HUES48 (cell line): Measurements from ENCODE around the gene STON1.
"Not testable (repeated sequence)": the region's sequence is repeated elsewhere in the genome, so short reads cannot be mapped to it uniquely, and the experiment has no call there.

ENCODE experiments used
- H3K27ac ChIP-seq: one replicate; pipeline ENCODE4 v1.7.0; 2013; ENCODE audit warnings: low read depth, low read length, inconsistent platforms
- H3K27me3 ChIP-seq: 2 replicates; pipeline ENCODE4 v1.6.1; 2013; ENCODE audit warnings: mild to moderate bottlenecking, low read length; ENCODE audit not compliant: control insufficient read depth, insufficient read depth
- H3K36me3 ChIP-seq: 2 replicates; pipeline ENCODE4 v1.6.1; 2013; ENCODE audit warnings: low read length; ENCODE audit not compliant: control insufficient read depth, insufficient read depth
- H3K4me1 ChIP-seq: 2 replicates; pipeline ENCODE4 v1.6.1; 2013; ENCODE audit warnings: mild to moderate bottlenecking, low read length; ENCODE audit not compliant: control insufficient read depth, insufficient read depth
- H3K4me3 ChIP-seq: 2 replicates; pipeline ENCODE4 v1.5.1; 2013; ENCODE audit warnings: mild to moderate bottlenecking, low read depth, low read length
- H3K9ac ChIP-seq: 2 replicates; pipeline ENCODE4 v1.6.1; 2013; ENCODE audit warnings: mild to moderate bottlenecking, low read depth, low read length, moderate library complexity
- H3K9me3 ChIP-seq: 2 replicates; pipeline ENCODE4 v1.6.1; 2013; ENCODE audit warnings: low read length; ENCODE audit not compliant: control insufficient read depth, insufficient read depth

Gene STON1

GRCh38 chr2:48592067-48592466, 62.1 kb downstream of the STON1 start:
- H3K36me3 ChIP-seq, result no peaks in the 10 kb centered on the region
- no peaks in the 10 kb centered on the region for H3K9me3 ChIP-seq
- H3K27ac ChIP-seq, result no peak overlapping the region
- 0 out of 2 replicates have a peak, but pooled peaks cover 4% of the 10 kb centered on the region for H3K4me1 ChIP-seq
- H3K4me3 ChIP-seq, result no peak overlapping the region
- no peak overlapping the region for H3K9ac ChIP-seq
- H3K27me3 ChIP-seq, result no peaks in the 10 kb centered on the region

DNA sequence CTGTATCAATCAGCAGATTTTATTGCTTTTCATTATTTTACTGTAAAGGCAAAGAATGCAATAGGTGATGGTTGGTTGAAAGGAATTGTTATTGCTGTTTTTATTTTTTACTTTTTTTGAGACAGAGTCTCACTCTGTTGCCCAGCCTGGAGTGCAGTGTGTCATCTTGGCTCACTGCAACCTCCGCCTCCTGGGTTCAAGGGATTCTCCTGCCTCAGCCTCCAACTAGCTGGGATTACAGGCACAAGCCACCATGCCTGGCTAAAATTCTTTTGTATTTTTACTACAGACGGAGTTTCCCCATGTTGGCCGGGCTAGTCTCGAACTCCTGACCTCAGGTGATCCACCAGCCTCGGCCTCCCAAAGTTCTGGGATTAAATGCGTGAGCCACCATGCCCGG, 66.8 kb downstream of the STON1 start:
- H3K4me3 ChIP-seq, H3K27ac ChIP-seq, H3K4me1 ChIP-seq, H3K9ac ChIP-seq, H3K9me3 ChIP-seq, H3K27me3 ChIP-seq, H3K36me3 ChIP-seq: not testable (repeated sequence)

GRCh38 chr2:48597492-48597891, 67.5 kb downstream of the STON1 start:
- no peaks in the 10 kb centered on the region for H3K4me1 ChIP-seq
- H3K27me3 ChIP-seq, result no peaks in the 10 kb centered on the region
- no peak overlapping the region for H3K27ac ChIP-seq
- H3K4me3 ChIP-seq, result no peak overlapping the region
- no peaks in the 10 kb centered on the region for H3K36me3 ChIP-seq
- H3K9ac ChIP-seq, result no peak overlapping the region
- no peaks in the 10 kb centered on the region for H3K9me3 ChIP-seq

GRCh38 chr2:48600204-48600813, 70.4 kb downstream of the STON1 start:
- Histone ChIP-seq H3K27me3 (no peaks in the 10 kb centered on the region), H3K9me3 (no peaks in the 10 kb centered on the region), H3K9ac (no peak overlapping the region), H3K4me3 (no peak overlapping the region), H3K36me3 (no peaks in the 10 kb centered on the region), H3K4me1 (no peaks in the 10 kb centered on the region), H3K27ac (no peak overlapping the region)

- H3K27ac ChIP-seq, result no peak overlapping the region
- no peak overlapping the region for H3K9ac ChIP-seq
- H3K36me3 ChIP-seq, result no peaks in the 10 kb centered on the region
- H3K27me3 ChIP-seq, result no peaks in the 10 kb centered on the region
- no peaks in the 10 kb centered on the region for H3K4me1 ChIP-seq
- no peaks in the 10 kb centered on the region for H3K9me3 ChIP-seq
- no peak overlapping the region for H3K4me3 ChIP-seq
These were observed 71.0 kb downstream of the STON1 start for GRCh38 chr2:48600917-48601316.

- no peak overlapping the region for H3K27ac ChIP-seq
These were observed 71.4 kb downstream of the STON1 start for GRCh38 chr2:48601349-48601748.

DNA sequence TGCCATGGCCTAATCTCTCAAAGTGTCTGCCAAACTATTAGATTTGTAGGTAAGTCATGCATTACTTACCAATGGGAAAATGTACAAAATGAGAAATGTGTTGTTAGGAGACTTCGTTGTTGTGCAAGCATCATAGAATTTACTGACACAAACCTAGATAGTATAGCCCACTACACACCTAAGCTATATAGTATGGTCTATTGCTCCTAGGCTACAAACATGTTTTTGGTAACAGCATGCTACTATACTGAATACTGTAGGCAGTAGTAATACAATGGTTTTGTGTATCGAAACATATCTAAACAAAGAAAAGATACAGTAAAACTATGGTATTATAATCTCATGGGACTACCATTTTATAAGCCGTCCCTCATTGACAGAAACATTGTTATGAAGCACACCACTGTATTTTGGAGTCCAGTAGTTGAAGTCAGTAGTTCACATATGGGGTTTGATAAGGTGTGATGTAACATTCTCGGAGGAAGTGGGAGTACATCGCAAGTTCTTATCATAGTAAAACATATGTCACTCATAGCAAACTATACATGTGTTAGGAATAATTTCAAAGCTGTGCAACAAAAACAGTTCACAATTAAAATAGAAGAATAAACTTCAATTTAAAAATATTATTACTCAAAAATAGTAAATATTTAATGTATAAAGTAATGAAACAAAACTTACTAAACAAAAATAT, 75.7 kb downstream of the STON1 start:
- H3K9ac ChIP-seq, result no peak overlapping the region
- H3K36me3 ChIP-seq, result no peaks in the 10 kb centered on the region

More at GRCh38 chr2:48601349-48601748, 71.4 kb downstream of the STON1 start:
- Histone ChIP-seq H3K9ac (no peak overlapping the region), H3K4me1 (no peaks in the 10 kb centered on the region), H3K9me3 (no peaks in the 10 kb centered on the region), H3K4me3 (no peak overlapping the region), H3K27me3 (no peaks in the 10 kb centered on the region), H3K36me3 (no peaks in the 10 kb centered on the region)

GRCh38 chr2:48607307-48608014, 77.5 kb downstream of the STON1 start:
- Histone ChIP-seq H3K9me3 (no peaks in the 10 kb centered on the region), H3K9ac (no peak overlapping the region), H3K36me3 (no peaks in the 10 kb centered on the region), H3K4me1 (no peaks in the 10 kb centered on the region), H3K4me3 (no peak overlapping the region), H3K27me3 (no peaks in the 10 kb centered on the region), H3K27ac (no peak overlapping the region)

More for the DNA sequence above, 75.7 kb downstream of the STON1 start:
- no peak overlapping the region for H3K27ac ChIP-seq
- H3K27me3 ChIP-seq, result no peaks in the 10 kb centered on the region
- H3K9me3 ChIP-seq, result no peaks in the 10 kb centered on the region
- H3K4me1 ChIP-seq, result no peaks in the 10 kb centered on the region
- H3K4me3 ChIP-seq, result no peak overlapping the region

- no peaks in the 10 kb centered on the region for H3K27me3 ChIP-seq
- H3K9me3 ChIP-seq, result peaks cover 5% of the 10 kb centered on the region; the same call in 1 of the 2 replicates
- H3K27ac ChIP-seq, result no peak overlapping the region
- no peak overlapping the region for H3K4me3 ChIP-seq
- no peaks in the 10 kb centered on the region for H3K4me1 ChIP-seq
- no peak overlapping the region for H3K9ac ChIP-seq
- no peaks in the 10 kb centered on the region for H3K36me3 ChIP-seq
These were observed 83.3 kb downstream of the STON1 start for GRCh38 chr2:48613211-48613610.

GRCh38 chr2:48614581-48614980, 84.6 kb downstream of the STON1 start:
- not testable (repeated sequence) for H3K27ac ChIP-seq, H3K4me3 ChIP-seq

DNA sequence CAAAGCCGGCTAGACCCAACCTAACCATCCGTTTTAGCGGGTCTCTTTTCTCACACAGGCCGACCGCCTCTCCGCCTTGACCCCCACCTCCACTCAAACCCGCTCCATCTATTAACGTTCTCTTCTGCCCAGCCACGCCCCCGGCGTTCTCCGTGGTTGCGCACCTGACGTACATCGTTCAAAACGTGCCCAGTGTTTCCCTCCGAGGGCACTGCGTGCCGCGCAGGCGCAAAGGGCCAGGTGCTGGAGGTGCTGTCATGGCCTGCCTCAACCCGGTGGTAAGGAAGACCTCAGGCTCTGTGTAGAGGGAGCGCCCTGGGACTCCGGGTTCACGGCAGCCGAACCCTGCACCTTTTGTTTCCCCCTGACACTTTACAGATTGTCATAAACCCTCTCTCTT, 87.7 kb downstream of the STON1 start, which contains the start of gene GTF2A1L:
Gene GTF2A1L, plus strand, starts transcription at position 239 of the 400 bp plus-strand sequence. Its CDS starts 19 bp downstream, at position 258.
- no peak within 1 kb of the TSS for H3K9ac ChIP-seq
- no peak within 1 kb of the TSS for H3K4me3 ChIP-seq
- no peaks in the 10 kb centered on the region for H3K27me3 ChIP-seq
- no peaks in the 10 kb centered on the region for H3K36me3 ChIP-seq
- H3K4me1 ChIP-seq, result no peaks in the 10 kb centered on the region
- peaks cover 5% of the 10 kb centered on the region; the same call in 1 of the 2 replicates for H3K9me3 ChIP-seq
- H3K27ac ChIP-seq, result no peak within 1 kb of the TSS

More at GRCh38 chr2:48614581-48614980, 84.6 kb downstream of the STON1 start:
- H3K36me3 ChIP-seq, H3K9ac ChIP-seq, H3K27me3 ChIP-seq, H3K4me1 ChIP-seq, H3K9me3 ChIP-seq: not testable (repeated sequence)
